ENCODE measurements around the gene TMEM186.

DNA sequence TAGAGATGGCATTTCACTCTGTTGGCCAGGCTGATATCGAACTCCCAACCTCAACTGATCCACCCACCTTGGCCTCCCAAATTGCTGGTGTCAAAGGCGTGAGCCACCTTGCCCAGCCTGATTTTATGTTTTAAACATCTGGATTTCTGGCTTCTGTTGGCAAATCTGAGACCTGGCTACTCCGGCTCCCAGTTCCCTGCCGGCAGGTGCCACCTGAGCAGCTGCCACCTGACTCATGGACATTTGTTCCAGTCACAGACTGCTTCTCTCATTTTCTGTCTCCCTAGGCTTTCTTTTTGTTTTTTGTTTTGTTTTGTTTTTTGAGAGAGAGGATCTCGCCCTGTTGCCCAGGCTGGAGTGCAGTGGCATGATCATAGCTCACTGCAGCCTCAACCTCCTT lies 9.8 kb upstream of the TMEM186 start:
- TF ChIP-seq CTCF (IDR thresholded peaks at IDR 0.05) (no peak), POLR2A (IDR thresholded peaks at IDR 0.05) (no peak)

All from lower leg skin (tissue), 3 donors.